SU-DHL-6 (cell line): ENCODE data around the gene TPK1.

Source experiments
- H2AFZ ChIP-seq: fragments of 200-600 bp; sonication (generic); 2 replicates; pipeline ENCODE4 v1.6.1; 2014; ENCODE audit warnings: low read depth, mild to moderate bottlenecking, moderate library complexity, mixed read lengths, antibody characterized with exemption, low read length; ENCODE audit not compliant: severe bottlenecking
- H3F3A ChIP-seq: fragments of 200-600 bp; shearing (Covaris generic); 2 replicates; pipeline ENCODE4 v1.6.0; 2016; ENCODE audit warnings: antibody characterized with exemption, mild to moderate bottlenecking; ENCODE audit not compliant: insufficient read depth
- H3K27ac ChIP-seq: fragments of 200-600 bp; sonication (generic); 2 replicates; pipeline ENCODE4 v1.5.1; 2016; ENCODE audit warnings: low read depth, mild to moderate bottlenecking, low read length, moderate library complexity, mixed read lengths
- H3K27me3 ChIP-seq: fragments of 200-600 bp; sonication (generic), shearing (Covaris generic); 2 replicates; pipeline ENCODE4 v1.6.0; 2014; ENCODE audit warnings: mild to moderate bottlenecking, low read length
- H3K36me3 ChIP-seq: fragments of 200-600 bp; sonication (generic); 2 replicates; pipeline ENCODE4 v1.6.1; 2014; ENCODE audit warnings: mild to moderate bottlenecking, low read length, mixed read lengths
- H3K4me2 ChIP-seq: fragments of 300-600, 200-600 bp; shearing (Covaris generic), sonication (generic); 2 replicates; pipeline ENCODE4 v1.6.0; 2014; ENCODE audit warnings: low read length, low read depth, mild to moderate bottlenecking; ENCODE audit not compliant: poor library complexity, severe bottlenecking
- H3K4me3 ChIP-seq: fragments of 200-600 bp; sonication (generic); 2 replicates; pipeline ENCODE4 v1.5.1; 2014; ENCODE audit warnings: antibody characterized with exemption, low read length, mild to moderate bottlenecking, mixed read lengths; ENCODE audit not compliant: insufficient read depth, poor library complexity, severe bottlenecking
- H3K79me2 ChIP-seq: fragments of 200-600 bp; sonication (generic); 2 replicates; pipeline ENCODE4 v1.6.1; 2014; ENCODE audit warnings: mild to moderate bottlenecking, low read length, moderate library complexity; ENCODE audit not compliant: insufficient read depth
- H3K9ac ChIP-seq: fragments of 200-600 bp; sonication (generic); 2 replicates; pipeline ENCODE4 v1.7.0; 2014; ENCODE audit warnings: mild to moderate bottlenecking, low read length
- H3K9me2 ChIP-seq: fragments of 200-600 bp; sonication (generic); replicated peaks from 2 replicates; pipeline ENCODE4 v1.6.1; 2014; ENCODE audit warnings: low read length; ENCODE audit not compliant: insufficient read depth
- H3K9me3 ChIP-seq: fragments of 200-600 bp; sonication (generic); 2 replicates; pipeline ENCODE4 v1.6.1; 2014; ENCODE audit warnings: low read length, mixed read lengths; ENCODE audit not compliant: insufficient read depth
- H4K20me1 ChIP-seq: fragments of 200-600 bp; sonication (generic); 2 replicates; pipeline ENCODE4 v1.6.1; 2014; ENCODE audit warnings: low read depth, mild to moderate bottlenecking, antibody characterized with exemption, low read length, moderate library complexity, mixed read lengths
- CTCF ChIP-seq: fragments of 200-600 bp; sonication (generic); IDR thresholded peaks from one replicate; pipeline ENCODE4 v1.5.1; 2017; ENCODE audit warnings: antibody characterized with exemption, mild to moderate bottlenecking, low read length, moderate library complexity; ENCODE audit not compliant: insufficient read depth, poor library complexity, severe bottlenecking
- EZH2phosphoT487 ChIP-seq: fragments of 200-600 bp; sonication (generic), shearing (Covaris generic); conservative IDR thresholded peaks from 2 replicates; pipeline ENCODE4 v1.6.1; 2018; ENCODE audit warnings: mild to moderate bottlenecking, antibody characterized with exemption, low read length, moderate library complexity, mixed read lengths

Gene TPK1

DNA sequence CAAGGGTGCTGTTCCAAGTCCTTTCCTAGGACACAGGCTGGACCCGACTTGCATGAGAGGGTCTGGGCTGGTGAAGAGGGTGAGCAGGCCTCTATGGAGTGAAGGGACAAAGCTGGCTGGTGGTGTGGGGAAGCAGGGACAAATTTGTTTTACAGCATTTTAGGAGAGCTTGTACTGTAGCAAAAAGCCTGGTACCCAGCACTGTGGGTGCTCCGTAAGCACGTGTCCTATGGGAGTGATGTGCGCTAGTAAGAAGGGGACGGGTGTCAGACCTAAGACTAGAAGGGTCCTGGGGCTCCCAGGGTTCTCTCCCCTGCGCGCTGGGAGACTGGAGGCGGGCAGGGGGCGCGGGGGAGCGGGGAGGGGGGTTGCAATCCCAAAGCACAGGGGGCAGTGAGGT is 432.8 kb downstream of the TPK1 start:
- H3K27me3 ChIP-seq, result no peaks in the 10 kb centered on the region
- H3K9ac ChIP-seq, result no peak overlapping the region
- H4K20me1 ChIP-seq, result no peaks in the 10 kb centered on the region
- no peak overlapping the region for H2AFZ ChIP-seq
- no peaks in the 10 kb centered on the region for H3K9me3 ChIP-seq
- no peak overlapping the region for H3K27ac ChIP-seq
- no peak overlapping the region for H3K4me3 ChIP-seq
- H3K79me2 ChIP-seq, result no peaks in the 10 kb centered on the region
- no peak for TF ChIP-seq EZH2phosphoT487
- no peak for TF ChIP-seq CTCF
- no peaks in the 10 kb centered on the region for H3K9me2 ChIP-seq
- H3K36me3 ChIP-seq, result no peaks in the 10 kb centered on the region
- no peak overlapping the region for H3K4me2 ChIP-seq
- H3F3A ChIP-seq, result no peaks in the 10 kb centered on the region
